GM18507 (cell line): Measurements from ENCODE around the gene DIPK1B.

Experiments
- DNase-seq: peaks from one replicate; pipeline ENCODE4 v3.0.0; 2011; ENCODE audit warnings: low read depth; ENCODE audit not compliant: insufficient read length; ENCODE audit errors: extremely low spot score
- FAIRE-seq: peaks from 2 replicates; lab custom pipeline; 2011; peaks lifted over from hg19 to GRCh38; lab: Jason Lieb, UNC

The DIPK1B gene

GRCh38 chr9:136672431-136673087 lies 39.8 kb upstream of the DIPK1B start:
- DNase-seq (no peak), FAIRE-seq (no peak)

GRCh38 chr9:136673088-136673974 lies 39.0 kb upstream of the DIPK1B start:
- DNase-seq (no peak), FAIRE-seq (no peak)

- DNase-seq (no peak), FAIRE-seq (no peak)
Measured at GRCh38 chr9:136673975-136674785, 38.2 kb upstream of the DIPK1B start.

- FAIRE-seq = no peak
- no peak for DNase-seq
Measured at GRCh38 chr9:136674786-136675349, 37.5 kb upstream of the DIPK1B start.

GRCh38 chr9:136675477-136676296 lies 36.7 kb upstream of the DIPK1B start:
- FAIRE-seq (no peak), DNase-seq (no peak)

GRCh38 chr9:136676297-136676794 lies 36.0 kb upstream of the DIPK1B start:
- FAIRE-seq = no peak
- DNase-seq = no peak

GRCh38 chr9:136676920-136677686 lies 35.3 kb upstream of the DIPK1B start:
- FAIRE-seq (no peak), DNase-seq (no peak)

GRCh38 chr9:136678034-136678433 lies 34.3 kb upstream of the DIPK1B start:
- DNase-seq = no peak
- no peak for FAIRE-seq

- DNase-seq (no peak), FAIRE-seq (no peak)
Measured at GRCh38 chr9:136678624-136679023, 33.7 kb upstream of the DIPK1B start.

- FAIRE-seq = no peak
Measured at GRCh38 chr9:136679431-136679941, 32.9 kb upstream of the DIPK1B start.

GRCh38 chr9:136681029-136681428 lies 31.3 kb upstream of the DIPK1B start:
- FAIRE-seq = no peak
- no peak for DNase-seq

More at GRCh38 chr9:136679431-136679941, 32.9 kb upstream of the DIPK1B start:
- no peak for DNase-seq

GRCh38 chr9:136681945-136682699 lies 30.2 kb upstream of the DIPK1B start:
- FAIRE-seq = no peak
- no peak for DNase-seq

- no peak for FAIRE-seq
- no peak for DNase-seq
Measured at GRCh38 chr9:136682710-136683109, 29.7 kb upstream of the DIPK1B start.

- no peak for DNase-seq
- FAIRE-seq = no peak
Measured at GRCh38 chr9:136683173-136683745, 29.1 kb upstream of the DIPK1B start.

GRCh38 chr9:136683755-136684154 lies 28.6 kb upstream of the DIPK1B start:
- no peak for FAIRE-seq
- DNase-seq = no peak

- no peak for FAIRE-seq
- DNase-seq = no peak
Measured at GRCh38 chr9:136684339-136684738, 28.0 kb upstream of the DIPK1B start.

- DNase-seq = no peak
- FAIRE-seq = no peak
Measured at GRCh38 chr9:136684799-136685198, 27.6 kb upstream of the DIPK1B start.
